Cardiac septum (tissue), 1 donor: ENCODE results near the gene SLC6A12. TPM values are rescaled to one million over a fixed set of nuclear protein-coding genes. Genes with fewer than 3 reads are reported as not detected.

Experiments used
- DNase-seq: peaks from one replicate; pipeline ENCODE4 v3.0.0-alpha.2; 2020; ENCODE audit warnings: low spot score
- intact Hi-C: fragments of 100-400 bp; cut with DNase I; formaldehyde crosslinking; loops from one replicate; pipeline ENCODE4 v1.14.0; 2022
- long read RNA-seq: library from polyadenylated mRNA; unstranded; transcript quantifications from one replicate; pipeline ENCODE4 v2.0.0, GENCODE V29; 2021
- total RNA-seq: library from RNA; stranded (reverse); fragmentation: NEBNext Ultra II Directional; extraction: Animal tissue kit (Norgen Biotek cat#: 25700); gene quantifications from one replicate; pipeline ENCODE4 v1.2.1, GENCODE V29; 2021
- donor health status: DM: no; HTN: no; CAD: no.

Gene SLC6A12
- 2.7 TPM for total RNA-seq
- long read RNA-seq, partial matches to known transcripts, result 2 of 2 reads
- long read RNA-seq, other reads (novel, unspliced or antisense), result 0 of 2 reads

DNA sequence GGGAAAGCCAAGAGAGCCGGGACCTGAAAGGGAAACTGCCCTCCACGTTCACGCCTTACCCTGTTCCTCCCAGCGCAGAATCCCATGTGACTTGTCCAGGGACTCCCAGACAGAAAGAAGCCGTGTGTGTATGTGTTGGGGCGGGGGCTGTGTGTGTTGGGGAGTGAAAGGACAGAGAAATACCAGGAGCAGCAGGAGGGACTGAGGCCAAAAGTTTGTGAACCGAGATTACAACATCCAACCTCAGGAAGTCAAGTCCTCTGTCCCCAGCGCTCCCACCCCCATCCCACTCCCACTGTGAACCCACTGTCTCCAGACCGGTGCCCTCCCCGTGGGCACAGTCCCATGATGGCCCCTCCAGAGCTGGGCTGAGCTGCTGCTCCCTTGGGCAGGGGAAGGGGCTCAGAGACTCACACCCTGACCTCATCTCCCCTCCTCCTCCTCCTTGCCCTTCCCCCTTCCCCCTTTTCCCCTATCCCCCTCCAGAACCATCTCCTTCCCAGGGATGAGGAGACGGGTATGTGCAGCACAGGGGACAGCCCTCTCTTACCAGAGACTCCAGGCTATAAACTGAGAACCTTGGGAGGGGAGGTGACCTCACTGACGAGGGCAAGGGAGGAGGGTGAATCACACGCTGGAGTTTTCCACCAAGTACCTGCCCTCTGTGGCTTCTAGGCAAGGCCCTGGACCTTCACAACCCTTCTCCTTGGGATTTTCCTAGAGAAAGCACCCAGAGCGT, at the start of gene SLC6A12:
Gene SLC6A12 (minus strand): TSS at position 155 of the 739 bp plus-strand sequence. CDS start 4,171 bp downstream, outside the sequence.
- no peak for DNase-seq
- intact Hi-C loops, result no loop called here

DNA sequence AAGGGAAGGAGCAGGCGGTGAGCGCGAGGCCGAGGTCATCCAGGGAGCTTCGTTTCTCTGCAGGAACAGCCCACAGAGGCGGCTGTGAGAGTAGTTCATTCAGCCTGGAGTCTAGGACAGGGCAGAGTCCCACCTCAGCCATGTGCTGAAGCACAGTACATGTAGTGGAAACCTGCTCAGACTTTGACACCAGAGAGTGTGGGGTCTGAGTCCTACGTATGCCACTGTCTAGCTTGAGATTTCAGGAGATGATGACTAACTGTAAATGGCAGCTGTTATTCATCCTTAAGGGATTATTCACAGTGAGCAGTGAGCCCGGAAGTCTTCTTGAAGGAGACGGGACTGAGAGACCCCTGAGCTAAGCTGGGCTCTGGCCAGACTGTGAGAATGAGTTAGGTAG, 49.6 kb upstream of the SLC6A12 start:
- intact Hi-C loops, result no loop called here
- DNase-seq, result no peak

DNA sequence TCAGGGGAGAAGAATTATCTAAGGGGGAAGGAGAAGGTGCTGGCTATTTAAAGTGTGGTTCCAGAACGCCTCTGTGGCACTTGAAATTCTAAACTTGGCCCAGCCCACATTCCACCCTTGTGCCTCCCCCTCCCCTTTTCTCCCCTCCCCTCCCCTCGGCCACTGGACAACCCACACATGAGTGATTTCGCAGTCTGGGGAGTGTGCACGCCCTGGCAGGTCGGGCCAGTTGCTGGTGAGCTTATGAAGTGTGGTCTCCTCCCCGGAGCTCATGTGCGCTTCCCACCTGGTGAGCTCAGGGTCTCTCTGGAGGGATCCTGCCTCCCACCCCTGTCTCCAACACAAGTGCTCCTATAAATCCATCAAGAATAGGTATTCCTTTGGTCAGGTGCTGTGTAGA, 48.9 kb upstream of the SLC6A12 start, which contains the start of gene SLC6A13:
Gene SLC6A13 (minus strand): TSS at position 20 of the 400 bp plus-strand sequence. CDS start 2,784 bp downstream, outside the sequence.
- intact Hi-C loops, result no loop called here
- no peak for DNase-seq

DNA sequence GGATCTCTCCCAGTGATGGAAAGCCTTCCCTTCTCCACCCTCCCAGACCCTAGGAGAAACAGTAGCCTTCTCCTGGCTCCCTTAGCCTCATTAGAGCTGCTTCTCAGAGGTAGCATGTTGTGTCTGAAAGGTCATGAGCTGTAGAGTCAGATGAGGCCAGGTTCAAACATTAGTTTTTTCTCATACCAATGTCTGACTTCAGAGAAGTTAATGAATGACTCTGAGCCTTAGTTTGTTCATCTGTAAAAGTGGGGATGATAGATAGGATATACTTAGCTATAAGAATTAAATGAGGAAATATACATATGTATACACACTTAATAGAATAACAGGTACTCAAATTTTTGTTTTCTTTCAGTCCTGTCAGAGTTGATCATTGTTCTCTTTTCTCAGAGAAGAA, 48.2 kb upstream of the SLC6A12 start:
- intact Hi-C loops, result no loop called here
- DNase-seq, result no peak

DNA sequence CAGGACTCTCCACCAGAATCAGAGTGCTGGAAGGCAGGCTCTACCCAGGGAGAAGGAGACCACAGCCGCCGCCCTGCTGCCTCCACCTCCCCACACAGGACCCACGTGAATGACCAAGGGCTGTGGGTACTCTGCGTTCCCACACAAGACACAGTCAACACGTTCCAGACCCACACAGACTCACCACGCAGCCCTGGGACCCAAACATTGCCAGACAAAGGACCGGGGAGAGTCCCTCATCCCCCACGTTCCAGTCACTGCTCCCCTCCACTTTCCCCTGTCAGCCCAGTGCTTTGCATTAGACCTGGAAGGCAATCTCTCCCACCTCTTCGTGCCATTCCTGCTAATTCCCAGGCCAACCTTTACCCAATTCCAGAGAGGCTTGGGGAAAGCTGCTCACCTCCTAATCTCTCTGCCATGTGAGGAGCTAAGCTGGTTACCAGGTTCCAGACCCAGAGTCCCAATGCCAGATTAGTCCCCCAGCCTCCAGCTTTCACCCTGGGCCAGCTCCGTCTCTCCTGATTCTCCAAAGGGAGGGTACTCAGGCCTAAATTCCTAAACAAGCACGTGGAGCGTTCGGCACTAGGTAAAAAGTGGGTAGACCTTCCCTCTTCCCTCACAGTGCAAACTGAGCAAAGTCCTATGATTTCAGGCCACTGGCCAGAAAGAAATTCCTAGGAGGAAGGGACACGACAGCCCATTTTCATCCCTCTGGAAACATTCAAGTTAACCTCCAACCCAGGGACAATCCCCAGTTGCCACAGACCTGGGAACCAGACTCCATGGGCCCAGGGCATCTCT, 43.8 kb upstream of the SLC6A12 start:
- no peak for DNase-seq
- intact Hi-C loops, result no loop called here

DNA sequence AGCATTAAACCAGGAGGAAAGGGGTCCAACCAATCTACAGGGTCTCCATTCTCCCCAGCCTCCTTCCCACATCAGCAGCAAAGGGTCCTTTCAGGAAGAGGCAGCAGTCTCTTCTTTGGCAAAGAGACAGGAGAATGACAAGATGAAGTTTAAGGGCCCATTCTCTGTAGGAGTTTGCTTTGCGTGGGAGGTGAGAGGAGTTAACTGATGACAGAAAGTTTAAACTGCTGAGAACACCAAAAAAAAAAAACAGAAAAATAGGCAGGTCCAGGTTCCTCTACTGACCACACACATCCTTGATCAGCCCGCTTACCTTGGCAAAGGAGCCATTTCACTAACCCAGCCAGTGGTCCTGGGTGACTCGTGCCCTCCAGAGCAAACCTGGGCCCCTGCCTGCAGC, 43.0 kb upstream of the SLC6A12 start:
- DNase-seq, result no peak
- intact Hi-C loops, result no loop called here

DNA sequence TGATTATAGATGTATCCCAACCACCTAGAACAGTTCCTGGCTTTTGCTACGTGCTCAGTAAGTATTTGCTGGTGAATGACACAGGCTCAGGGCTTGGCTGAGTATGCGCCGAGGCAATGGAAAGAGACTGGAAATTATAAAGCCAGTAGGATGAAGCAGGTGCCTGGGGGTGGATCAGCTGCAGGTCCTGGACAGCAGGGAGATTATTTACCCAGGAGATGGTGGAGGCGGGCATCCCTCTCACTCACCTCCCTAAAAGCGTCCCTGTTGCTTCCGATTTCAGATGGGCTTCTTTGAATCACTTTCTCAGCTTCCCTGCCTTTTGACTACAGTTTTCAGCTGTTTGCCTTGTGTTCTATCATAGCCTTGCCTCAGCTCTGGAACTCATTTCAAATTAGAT, 42.3 kb upstream of the SLC6A12 start:
- intact Hi-C loops, result no loop called here
- DNase-seq, result no peak

DNA sequence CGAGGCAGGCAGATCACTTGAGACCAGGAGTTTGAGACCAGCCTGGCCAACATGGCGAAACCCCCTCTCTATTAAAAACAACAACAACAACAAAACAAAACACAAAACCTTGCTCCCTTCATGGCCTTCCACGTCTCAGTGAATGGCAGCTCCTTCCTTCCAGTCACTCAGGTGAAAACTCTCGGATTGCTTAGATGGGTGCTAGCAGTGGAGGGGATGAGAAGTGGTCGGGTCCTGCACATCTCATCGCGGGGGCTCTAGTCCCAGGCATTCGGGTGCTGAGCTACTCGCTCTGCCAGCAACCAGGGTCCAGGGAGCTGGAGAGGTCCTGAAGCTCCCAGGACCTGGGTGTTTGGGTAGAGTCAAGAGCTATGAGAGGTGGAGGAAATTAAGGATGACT, 41.0 kb upstream of the SLC6A12 start:
- no peak for DNase-seq
- intact Hi-C loops, result no loop called here

DNA sequence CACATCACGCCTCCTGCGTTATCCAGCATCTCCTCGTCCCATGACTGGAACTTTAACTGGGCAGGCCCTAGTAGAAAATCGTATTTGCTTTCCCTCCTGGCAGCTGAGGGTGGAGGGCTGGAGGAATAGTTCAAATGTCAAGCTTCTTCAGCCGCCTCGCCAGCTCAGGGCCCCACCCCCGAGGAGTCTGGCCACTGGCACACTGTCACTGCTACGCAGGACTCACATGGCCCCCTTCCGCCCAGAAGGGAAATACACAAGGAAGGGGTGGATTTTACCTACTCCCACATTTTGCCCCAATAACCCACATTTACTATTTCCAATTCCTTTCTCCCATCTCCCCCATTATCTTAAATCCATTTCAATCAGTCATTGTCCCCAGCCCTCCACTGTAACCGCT, 40.1 kb upstream of the SLC6A12 start:
- intact Hi-C loops, result no loop called here
- no peak for DNase-seq

DNA sequence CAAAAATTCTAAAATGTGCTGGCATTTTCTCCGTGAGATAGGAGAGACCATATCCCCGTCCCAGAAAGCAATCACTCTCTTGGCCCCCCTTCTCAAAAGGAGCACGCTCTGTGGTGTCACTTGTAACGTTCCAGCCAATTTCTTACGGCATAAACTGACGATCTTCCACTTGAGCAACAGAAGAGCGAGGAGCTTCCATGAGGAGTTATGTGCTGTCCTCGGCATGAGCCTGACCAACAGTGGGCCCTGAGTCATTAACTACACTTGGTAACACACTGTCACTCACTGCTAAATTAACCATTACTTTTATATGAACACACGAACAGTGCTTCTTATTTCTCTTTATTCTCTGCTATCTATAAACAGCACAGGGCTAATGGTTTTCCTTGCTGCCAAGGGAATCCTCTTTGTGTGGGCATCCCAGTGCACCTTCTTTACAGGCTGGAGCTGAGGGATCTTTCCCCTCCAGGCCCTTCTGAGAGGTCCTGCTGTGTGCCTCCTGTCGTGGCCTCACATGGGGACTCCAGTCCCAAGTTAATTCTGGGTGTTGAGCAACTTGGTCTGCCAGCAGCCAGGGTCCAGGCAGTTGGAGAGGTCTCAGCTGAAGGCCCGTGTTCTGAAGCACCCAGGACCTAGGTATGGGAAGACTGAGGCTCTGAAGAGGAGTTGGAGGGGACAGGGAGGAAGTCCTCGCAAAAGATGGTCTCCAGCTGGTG, 39.3 kb upstream of the SLC6A12 start:
- intact Hi-C loops, result no loop called here
- DNase-seq, result no peak

DNA sequence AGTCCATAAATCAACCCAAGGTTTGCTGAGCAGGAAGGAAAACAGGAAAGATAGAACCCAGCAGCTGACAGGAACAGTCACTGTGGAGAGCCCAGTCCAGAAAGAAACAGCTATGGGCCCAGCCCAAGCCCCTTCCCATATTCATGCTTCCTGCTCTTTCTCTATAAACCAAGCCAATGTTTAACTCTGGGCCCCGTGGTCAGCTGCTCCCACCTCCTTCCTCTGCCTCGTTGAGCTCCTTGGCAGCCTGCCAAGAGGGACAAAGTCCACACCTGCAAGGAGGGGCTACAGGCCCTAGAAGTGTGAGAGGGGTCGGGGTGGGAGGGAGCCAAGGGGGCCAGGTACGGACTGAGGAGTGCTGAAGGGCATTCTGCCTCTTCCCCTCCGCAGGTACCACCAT, 38.7 kb upstream of the SLC6A12 start:
- no peak for DNase-seq
- intact Hi-C loops, result no loop called here

DNA sequence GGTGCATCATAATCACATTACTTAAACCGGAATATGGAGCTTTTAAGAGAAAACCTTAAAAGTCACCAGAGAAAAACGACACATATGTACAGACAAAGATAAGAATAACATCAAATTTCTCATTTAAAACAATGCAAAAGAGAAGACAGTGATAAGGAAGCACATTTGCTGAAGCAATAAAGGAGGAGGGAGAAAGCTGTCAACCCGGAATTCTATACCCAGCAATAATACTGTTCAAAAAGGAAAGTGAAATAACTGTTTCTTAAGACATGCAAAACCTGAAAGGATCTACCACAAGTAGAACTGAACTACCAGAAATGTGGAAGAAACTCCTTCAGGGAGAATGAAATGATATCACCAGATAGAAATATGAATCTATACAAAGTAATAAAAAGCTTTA, 33.3 kb upstream of the SLC6A12 start:
- intact Hi-C loops, result no loop called here
- no peak for DNase-seq

DNA sequence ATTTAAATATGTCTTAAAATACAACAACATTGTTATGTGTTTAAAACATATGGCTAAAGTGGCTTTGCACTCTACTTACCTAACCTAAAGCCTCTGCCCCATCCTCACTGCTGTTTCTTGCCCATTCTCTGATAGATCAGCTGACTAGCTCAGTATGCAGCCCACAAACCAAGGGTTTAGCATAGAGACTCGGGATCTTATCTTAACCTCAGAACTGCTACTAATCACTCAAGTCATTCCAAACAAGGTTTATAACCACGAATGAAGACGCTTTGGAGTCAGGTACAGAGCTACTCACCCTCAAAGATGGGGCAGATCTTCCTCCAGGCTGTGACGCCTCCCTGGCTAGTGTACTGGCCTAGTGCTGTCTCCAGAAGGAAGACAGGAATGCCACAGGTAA, 29.4 kb upstream of the SLC6A12 start:
- intact Hi-C loops, result no loop called here
- DNase-seq, result no peak

DNA sequence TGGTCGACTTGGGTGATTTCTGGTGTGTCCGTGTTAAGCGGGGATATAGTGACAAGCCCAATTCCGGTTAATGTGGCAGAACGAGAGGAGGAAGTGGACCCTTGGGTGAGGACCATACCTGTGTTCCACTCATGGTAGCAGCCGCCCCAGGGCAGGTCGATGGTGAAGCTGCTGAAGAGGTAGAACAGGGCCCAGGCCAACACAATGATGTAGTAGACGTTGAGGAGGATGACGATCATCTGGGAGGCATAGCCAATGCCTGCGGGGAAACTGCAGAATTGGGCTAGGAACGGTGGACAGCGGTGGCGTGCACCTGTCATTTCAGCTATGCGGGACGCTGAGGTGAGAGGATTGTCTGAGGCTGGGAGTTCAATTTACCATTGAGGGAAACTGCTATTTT, 28.5 kb upstream of the SLC6A12 start:
- intact Hi-C loops, result no loop called here
- DNase-seq, result no peak

DNA sequence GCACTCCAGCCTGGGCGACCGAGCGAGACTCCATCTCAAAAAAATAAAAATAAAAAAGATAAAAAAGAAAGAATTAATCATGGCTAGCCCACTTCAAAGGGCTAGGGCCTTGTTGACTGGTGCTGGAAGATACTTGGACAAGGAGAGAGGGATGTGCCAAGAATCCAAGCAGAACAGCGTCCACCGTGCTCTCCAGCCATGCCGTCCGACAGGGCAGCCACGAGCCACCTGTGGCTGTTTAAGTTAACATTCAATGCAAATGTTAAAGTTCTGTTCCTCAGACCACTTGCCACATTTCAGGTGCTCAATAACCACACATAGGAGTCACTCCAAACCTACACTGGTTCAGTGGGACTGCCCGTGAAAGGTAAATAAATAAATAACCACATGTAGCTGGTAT, 27.3 kb upstream of the SLC6A12 start:
- intact Hi-C loops, result no loop called here
- DNase-seq, result no peak

DNA sequence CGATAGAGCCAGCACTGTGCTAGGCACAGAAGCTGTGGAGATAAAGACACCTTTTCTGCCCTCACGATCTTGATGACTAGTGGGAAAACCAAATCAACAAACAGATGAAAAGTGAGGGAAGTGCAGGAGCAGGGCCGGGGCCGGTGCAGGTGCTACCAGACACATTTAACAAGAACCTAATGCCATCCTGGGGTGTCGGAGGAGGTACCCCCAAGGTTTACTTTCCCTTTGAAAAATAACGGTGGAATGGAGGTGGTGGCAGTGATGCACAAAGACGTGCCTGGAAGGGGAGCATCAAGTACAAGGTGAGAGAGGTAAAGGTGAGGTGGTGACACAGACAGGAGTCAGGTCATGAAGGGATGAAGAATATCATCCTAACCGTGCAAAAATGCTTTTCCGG, 26.6 kb upstream of the SLC6A12 start:
- DNase-seq, result no peak
- intact Hi-C loops, result no loop called here

DNA sequence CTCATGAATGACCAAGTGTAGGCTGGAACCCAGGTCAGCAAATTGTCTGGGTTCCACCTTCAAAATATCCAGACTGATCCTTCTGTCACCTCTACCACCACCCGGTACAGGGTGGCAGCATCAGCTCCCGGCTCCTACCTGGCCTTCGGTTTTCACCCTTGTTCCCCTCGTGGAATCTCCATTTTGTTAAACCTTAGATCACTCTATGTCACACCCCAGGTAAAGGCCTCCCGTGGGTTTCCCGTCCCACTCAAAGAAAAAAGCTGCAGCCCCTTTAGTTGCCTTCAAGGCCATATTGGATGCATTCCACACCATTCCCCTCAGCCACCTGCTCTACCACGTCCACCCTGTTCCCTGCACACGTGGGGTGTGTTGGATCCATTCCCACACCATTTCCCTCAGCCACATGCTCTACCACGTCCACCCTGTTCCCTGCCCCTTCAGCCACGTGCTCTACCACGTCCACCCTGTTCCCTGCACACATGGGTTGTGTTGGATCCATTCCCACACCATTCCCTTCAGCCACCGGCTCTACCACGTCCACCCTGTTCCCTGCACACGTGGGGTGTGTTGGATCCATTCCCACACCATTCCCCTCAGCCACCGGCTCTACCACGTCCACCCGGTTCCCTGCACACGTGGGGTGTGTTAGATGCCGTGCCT, 24.9 kb upstream of the SLC6A12 start:
- DNase-seq, result no peak
- intact Hi-C loops, result no loop called here

DNA sequence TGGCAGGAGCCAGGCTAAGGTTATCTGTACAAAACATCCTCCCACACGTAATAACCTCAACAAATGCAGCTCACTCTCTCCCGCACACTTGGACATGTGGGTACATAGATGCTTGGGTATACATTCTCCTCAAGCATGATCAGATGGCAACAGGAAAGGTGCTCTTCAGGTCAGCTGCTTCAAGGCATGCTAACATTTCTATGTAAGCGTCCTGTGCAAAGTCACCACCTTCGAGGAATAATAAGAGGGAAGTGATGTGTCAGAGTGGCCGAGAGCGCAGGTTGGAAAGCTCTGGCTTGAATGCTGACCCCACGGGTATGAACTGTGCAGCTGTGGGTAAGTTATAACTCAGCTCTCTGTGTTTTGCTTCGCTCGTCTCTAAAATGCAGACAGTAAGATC, 24.2 kb upstream of the SLC6A12 start:
- DNase-seq, result no peak
- intact Hi-C loops, result no loop called here

DNA sequence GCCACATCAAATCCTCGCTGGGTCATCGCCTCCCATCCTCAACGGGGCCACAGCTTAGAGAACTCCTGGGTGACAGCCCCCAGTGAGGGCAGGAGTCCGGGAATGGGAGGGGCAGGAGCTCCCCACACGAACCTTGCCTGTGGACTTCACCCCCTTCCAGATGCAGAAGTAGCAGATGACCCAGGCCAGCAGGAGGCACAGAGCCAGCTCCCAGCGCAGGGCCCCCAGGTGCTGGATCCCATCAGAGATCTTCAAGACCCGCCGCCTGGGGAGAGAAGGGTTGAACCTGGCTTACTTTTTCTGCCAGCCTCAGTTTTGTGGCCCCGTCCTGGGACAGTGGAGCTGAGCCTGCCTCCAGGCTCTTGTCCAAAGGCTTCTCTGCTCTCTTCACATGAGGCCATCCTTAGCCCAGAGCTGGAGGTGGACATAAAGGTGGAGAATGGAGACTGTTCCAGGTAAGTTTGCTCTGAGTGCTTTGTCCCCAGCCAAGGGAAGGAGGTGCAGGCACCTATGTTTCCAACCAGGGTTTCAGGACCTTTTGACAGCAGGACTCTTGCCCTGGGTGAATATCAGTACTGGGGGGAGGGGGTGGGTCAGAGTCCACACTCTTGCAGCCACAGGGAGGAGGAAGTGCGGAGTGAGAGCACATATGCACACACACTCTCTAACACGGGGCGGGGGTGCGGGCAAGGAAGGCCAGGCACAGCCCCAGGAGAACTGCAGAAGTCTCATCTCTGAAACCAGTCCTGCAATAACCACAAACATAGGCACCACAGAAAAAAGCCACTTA, 23.3 kb upstream of the SLC6A12 start:
- DNase-seq, result no peak
- intact Hi-C loops, result no loop called here
